Retinal pigment epithelial cell (primary cell): ENCODE data around the gene TLE5.
A peak's percentile ranks its signal among the peaks of the same experiment; 100 is the strongest.
"Not testable (repeated sequence)": the region's sequence is repeated elsewhere in the genome, so short reads cannot be mapped to it uniquely, and the experiment has no call there.

ENCODE experiments used
- DNase-seq: peaks from one replicate; pipeline ENCODE4 v3.0.0-alpha.2; 2010; ENCODE audit warnings: low read depth
- H3K4me3 ChIP-seq: 2 replicates; pipeline ENCODE4 v1.5.1; 2011; ENCODE audit warnings: mild to moderate bottlenecking, low read length, control low read depth, moderate library complexity
- CTCF ChIP-seq: conservative IDR thresholded peaks from 2 replicates; pipeline ENCODE4 v1.5.1; 2011; ENCODE audit warnings: low read depth, low read length, control low read depth, inconsistent platforms

TLE5 gene

GRCh38 chr19:3041327-3041726 lies 21.0 kb downstream of the TLE5 start:
- no peak overlapping the region for H3K4me3 ChIP-seq
- TF ChIP-seq CTCF: no peak
- DNase-seq: no peak

GRCh38 chr19:3039641-3040077 lies 22.6 kb downstream of the TLE5 start:
- DNase-seq: no peak
- no peak overlapping the region for H3K4me3 ChIP-seq
- TF ChIP-seq CTCF: no peak

GRCh38 chr19:3039125-3039524 lies 23.2 kb downstream of the TLE5 start:
- no peak for TF ChIP-seq CTCF
- DNase-seq: no peak
- no peak overlapping the region for H3K4me3 ChIP-seq

GRCh38 chr19:3038214-3038613 lies 24.1 kb downstream of the TLE5 start:
- DNase-seq: no peak
- H3K4me3 ChIP-seq: no peak overlapping the region
- TF ChIP-seq CTCF: no peak

GRCh38 chr19:3036977-3037544 lies 25.2 kb downstream of the TLE5 start:
- DNase-seq, H3K4me3 ChIP-seq: not testable (repeated sequence)

GRCh38 chr19:3036119-3036976 lies 25.9 kb downstream of the TLE5 start:
- H3K4me3 ChIP-seq: peak overlapping the region; percentile 58
- peak; percentile 25 for TF ChIP-seq CTCF
- peak; percentile 64 for DNase-seq

- DNase-seq: peak; percentile 97
- peak overlapping the region; percentile 65 for H3K4me3 ChIP-seq
- TF ChIP-seq CTCF: no peak
Observed at GRCh38 chr19:3035542-3036118, 26.7 kb downstream of the TLE5 start.
